Adrenal gland (tissue), 12 donors: ENCODE measurements around the gene RAD21L1. TPM values are rescaled to one million over a fixed set of nuclear protein-coding genes. Genes with fewer than 3 reads are reported as not detected.

Experiments
- DNase-seq, 7 donors: peaks; one replicate each; pipeline ENCODE4 v3.0.0-alpha.2; 2019 to 2020
- H3K27ac ChIP-seq, 5 donors: fragments of 200-600 bp; sonication (generic) in 4 of 5; 1 replicate in 3 of 5; 2 replicates in 2 of 5; pipeline versions ENCODE4 v1.5.1 to v1.8.0; 2016 to 2020; ENCODE audit warnings: mild to moderate bottlenecking in 1 of 5
- H3K27me3 ChIP-seq: fragments of 200-600 bp; 2 replicates; pipeline ENCODE4 v1.8.0; 2021
- H3K36me3 ChIP-seq, 2 donors: fragments of 200-600 bp; replicated peaks in 1 of 2; 1 replicate in 1 of 2; 2 replicates in 1 of 2; pipeline versions ENCODE4 v1.5.1 to v1.8.0; 2018 to 2022
- H3K4me1 ChIP-seq, 2 donors: fragments of 200-600 bp; replicated peaks in 1 of 2; 1 replicate in 1 of 2; 2 replicates in 1 of 2; pipeline versions ENCODE4 v1.5.1 to v1.8.0; 2018 to 2021
- H3K4me3 ChIP-seq, 4 donors: fragments of 200-600 bp; sonication (generic) in 3 of 4; one replicate each; pipeline ENCODE4 v1.5.1; 2016 to 2018
- H3K9me3 ChIP-seq, 3 donors: fragments of 200-600 bp; sonication (generic) in 1 of 3; replicated peaks in 1 of 3; 1 replicate in 2 of 3; 2 replicates in 1 of 3; pipeline versions ENCODE4 v1.5.1 to v1.8.0; 2016 to 2021
- CTCF ChIP-seq, 6 experiments: fragments of 450-650 bp in 4 of 6; fragments of 200-600 bp in 2 of 6; sonication (generic) in 1 of 6; IDR thresholded peaks; 1 replicate in 5 of 6; 2 replicates in 1 of 6; pipeline versions ENCODE4 v1.5.1 to v1.8.0; 2016 to 2021; ENCODE audit warnings: antibody characterized with exemption in 6 of 6, mild to moderate bottlenecking in 2 of 6, moderate library complexity in 1 of 6
- POLR2A ChIP-seq, 2 donors: fragments of 450-650 bp; IDR thresholded peaks; one replicate each; pipeline ENCODE4 v1.6.1; 2017; ENCODE audit warnings: antibody characterized with exemption in 2 of 2, mild to moderate bottlenecking in 2 of 2, moderate library complexity in 1 of 2
- WGBS, 4 donors: extraction: QIAGEN DNeasy Blood & Tissue Kit in 2 of 4; methylation state at CpG; one replicate each; pipeline versions ENCODE4 v1.1.5 to v1.1.7; 2013 to 2017; 5-methylcytosine and 5-hydroxymethylcytosine counted together
- intact Hi-C, 2 donors: fragments of 100-400 bp; cut with DNase I; formaldehyde crosslinking; loops; one replicate each; pipeline versions ENCODE4 v1.14.1 to v1.15.0; 2022 to 2023
- polyA plus RNA-seq, 3 donors: library from polyadenylated mRNA; stranded (reverse); fragments of 200-250 nt in 2 of 3; fragments of 350-450 nt in 1 of 3; fragmentation: Illumina TruSeq in 1 of 3; extraction: RNeasy Lipid Tissue Mini Kit (QIAGEN cat#74804) in 1 of 3; gene quantifications; one replicate each; pipeline ENCODE4 v1.2.3, GENCODE V29; 2013 to 2014
- total RNA-seq, 9 donors: library from RNA; depleted of rRNA in 4 of 9; stranded (reverse); fragments of >200 nt in 4 of 9; fragments of 120-200 nt in 1 of 9; fragmentation: NEBNext Ultra II Directional in 1 of 9; extraction: Animal tissue kit (Norgen Biotek cat#: 25700) in 1 of 9; gene quantifications; one replicate each; pipeline versions ENCODE4 v1.1.0 to v1.2.4, GENCODE V29; 2013 to 2023
- donor health status: healthy with polysubstance abuse.
- donor health status: Bipolar disorder and iron deficiency.
- donor health status: DM: yes; HTN: yes; CAD: no.
- donor health status: DM: no; HTN: no; CAD: no.
- donor health status: DM: no; HTN: no; CAD: no.
- donor health status: DM: yes; HTN: yes; CAD: no.

Gene RAD21L1
- total and polyA plus RNA-seq, 12 donors: 0.06 to 0.07 TPM; not detected in 10

- DNase-seq: no peak
- TF ChIP-seq POLR2A (IDR thresholded peaks at IDR 0.05) (no peak), CTCF (IDR thresholded peaks at IDR 0.05) (no peak)
- 87 to 96% (median 93%) methylated on average over 8 of the region's 8 CpGs for WGBS, 4 donors
- Histone ChIP-seq H3K4me1 (peaks cover 5 to 6% of the 10 kb centered on the region in 2 donors), H3K4me3 (no peak overlapping the region), H3K27ac (no peak overlapping the region), H3K36me3 (no peaks in the 10 kb centered on the region), H3K9me3 (no peaks in the 10 kb centered on the region), H3K27me3 (no peaks in the 10 kb centered on the region)
- intact Hi-C loops: no loop called here
These were observed 43.4 kb downstream of the RAD21L1 start for GRCh38 chr20:1269235-1269634.

GRCh38 chr20:1269850-1270249 lies 44.0 kb downstream of the RAD21L1 start:
- Histone ChIP-seq H3K9me3 (no peaks in the 10 kb centered on the region), H3K27ac (no peak overlapping the region), H3K4me3 (no peak overlapping the region), H3K36me3 (no peaks in the 10 kb centered on the region), H3K4me1 (peaks cover 5 to 6% of the 10 kb centered on the region in 2 donors), H3K27me3 (no peaks in the 10 kb centered on the region)
- TF ChIP-seq CTCF (IDR thresholded peaks at IDR 0.05) (no peak), POLR2A (IDR thresholded peaks at IDR 0.05) (no peak)
- intact Hi-C loops: no loop called here
- 94 to 96% (median 95%) methylated on average over 3 of the region's 3 CpGs for WGBS, 4 donors
- no peak for DNase-seq

- DNase-seq: no peak
- Histone ChIP-seq H3K27me3 (no peaks in the 10 kb centered on the region), H3K36me3 (no peaks in the 10 kb centered on the region), H3K9me3 (no peaks in the 10 kb centered on the region), H3K4me1 (no peaks in the 10 kb centered on the region), H3K4me3 (no peak overlapping the region), H3K27ac (no peak overlapping the region)
- intact Hi-C loops: no loop called here
- 79 to 90% (median 86%) methylated on average over 3 to 6 of the region's 6 CpGs for WGBS, 4 donors
- TF ChIP-seq POLR2A (IDR thresholded peaks at IDR 0.05): no peak
These were observed 46.7 kb downstream of the RAD21L1 start for GRCh38 chr20:1272368-1273100.

GRCh38 chr20:1273366-1273765 lies 47.5 kb downstream of the RAD21L1 start:
- WGBS, 4 donors: 87 to 94% (median 91%) methylated on average over 2 of the region's 2 CpGs

More at GRCh38 chr20:1273366-1273765, 47.5 kb downstream of the RAD21L1 start:
- Histone ChIP-seq H3K9me3 (no peaks in the 10 kb centered on the region), H3K27me3 (no peaks in the 10 kb centered on the region), H3K4me1 (no peaks in the 10 kb centered on the region), H3K4me3 (no peak overlapping the region), H3K36me3 (no peaks in the 10 kb centered on the region), H3K27ac (no peak overlapping the region)
- TF ChIP-seq POLR2A (IDR thresholded peaks at IDR 0.05) (no peak), CTCF (IDR thresholded peaks at IDR 0.05) (no peak)
- intact Hi-C loops: no loop called here
- no peak for DNase-seq
